GM12878 (cell line): Measurements from ENCODE around the gene URI1. TPM values are rescaled to one million over a fixed set of nuclear protein-coding genes. Genes with fewer than 3 reads are reported as not detected.

Experiments used
- ATAC-seq: fragments of 200-7000 bp; cut with Tn5 transposase; 3 replicates; pipeline ENCODE4 v1.9.1; 2020; ENCODE audit warnings: mild to moderate bottlenecking, moderate library complexity
- BruUV-seq: library from RNA; stranded (reverse); fragments of 400-500 nt; replicated peaks from 2 replicates; lab custom pipeline; 2021; lab: Mats Ljungman, UMichigan
- CTCF ChIA-PET: fragments of 300-600 bp; sonication (Branson Sonifier 250); formaldehyde crosslinking; extraction: SDS; loops from one replicate; lab custom pipeline; 2021; ENCODE audit warnings: inconsistent platforms; lab: Yijun Ruan, JAX
- POLR2A ChIA-PET: fragments of 350-600 bp; formaldehyde crosslinking; extraction: SDS; loops from one replicate; lab custom pipeline; 2021; ENCODE audit warnings: inconsistent platforms; lab: Charles Lee
- RAD21 ChIA-PET: fragments of 300-600 bp; sonication (Branson Sonifier 250); formaldehyde crosslinking; loops from one replicate; lab custom pipeline; 2023; ENCODE audit warnings: antibody characterized with exemption; ENCODE audit not compliant: unreplicated experiment; lab: Charles Lee
- SMC1A ChIA-PET: fragments of 300-600 bp; sonication (Branson Sonifier 250); formaldehyde crosslinking; loops from one replicate; lab custom pipeline; 2023; ENCODE audit not compliant: unreplicated experiment, uncharacterized antibody; lab: Charles Lee
- DNase-seq: peaks from one replicate; pipeline ENCODE4 v3.0.0-alpha.2; 2011; ENCODE audit warnings: low read depth, low spot score
- FAIRE-seq: peaks from 3 replicates; lab custom pipeline; 2011; peaks lifted over from hg19 to GRCh38; lab: Jason Lieb, UNC
- H2AFZ ChIP-seq: 2 replicates; pipeline ENCODE4 v1.6.0; 2011; ENCODE audit warnings: low read depth, low read length, control low read depth; ENCODE audit not compliant: control insufficient read depth
- H3K27ac ChIP-seq: 2 replicates; pipeline ENCODE4 v1.5.1; 2011; ENCODE audit warnings: control low read depth; ENCODE audit not compliant: control insufficient read depth, insufficient read depth
- H3K27me3 ChIP-seq, 2 experiments: replicated peaks in 1 of 2; 2 replicates each; pipeline versions ENCODE4 v1.6.0 to v1.6.1; 2011; ENCODE audit warnings: low read length in 1 of 2; ENCODE audit not compliant: control insufficient read depth in 2 of 2, insufficient read depth in 2 of 2
- H3K36me3 ChIP-seq, 2 experiments: 2 replicates each; pipeline ENCODE4 v1.5.1; 2011; ENCODE audit warnings: low read length in 1 of 2; ENCODE audit not compliant: control insufficient read depth in 2 of 2, insufficient read depth in 2 of 2
- H3K4me1 ChIP-seq: 2 replicates; pipeline ENCODE4 v1.6.1; 2011; ENCODE audit warnings: mild to moderate bottlenecking, low read length, moderate library complexity, mixed read lengths; ENCODE audit not compliant: control insufficient read depth, insufficient read depth
- H3K4me2 ChIP-seq: 2 replicates; pipeline ENCODE4 v1.6.0; 2011; ENCODE audit warnings: control low read depth; ENCODE audit not compliant: control insufficient read depth, insufficient read depth
- H3K4me3 ChIP-seq: fragments of 200-600 bp; sonication (generic); 2 replicates; pipeline ENCODE4 v1.5.1; 2016
- H3K79me2 ChIP-seq: 2 replicates; pipeline ENCODE4 v1.6.0; 2011; ENCODE audit warnings: low read length; ENCODE audit not compliant: control insufficient read depth, insufficient read depth
- H3K9ac ChIP-seq: 2 replicates; pipeline ENCODE4 v1.8.0; 2011; ENCODE audit warnings: low read length, control low read depth, mixed read lengths; ENCODE audit not compliant: control insufficient read depth, insufficient read depth
- H3K9me3 ChIP-seq: replicated peaks from 3 replicates; pipeline ENCODE4 v1.5.1; 2011; ENCODE audit warnings: mild to moderate bottlenecking, low read length; ENCODE audit not compliant: control insufficient read depth, insufficient read depth
- H4K20me1 ChIP-seq: 2 replicates; pipeline ENCODE4 v1.6.0; 2011; ENCODE audit not compliant: control insufficient read depth, insufficient read depth
- BRCA1 ChIP-seq: IDR thresholded peaks from 2 replicates; pipeline ENCODE4 v1.6.1; 2011; ENCODE audit warnings: low read depth, low read length, improper control_type of control experiment
- HDAC2 ChIP-seq: fragments of 200-600 bp; sonication (generic); IDR thresholded peaks from 2 replicates; pipeline ENCODE4 v1.6.1; 2017
- SUPT20H ChIP-seq: IDR thresholded peaks from 2 replicates; pipeline ENCODE4 v1.6.1; 2011; ENCODE audit warnings: low read depth, mild to moderate bottlenecking, low read length, moderate library complexity, borderline replicate concordance; ENCODE audit not compliant: control insufficient read depth
- TAF1 ChIP-seq: IDR thresholded peaks from 2 replicates; pipeline ENCODE4 v1.6.1; 2011; ENCODE audit warnings: mild to moderate bottlenecking, low read depth, low read length, borderline replicate concordance
- TBL1XR1 ChIP-seq: IDR thresholded peaks from 2 replicates; pipeline ENCODE4 v1.6.1; 2012; ENCODE audit warnings: low read depth, low read length, improper control_type of control experiment
- ZNF384 ChIP-seq: IDR thresholded peaks from 2 replicates; pipeline ENCODE4 v1.6.1; 2012; ENCODE audit warnings: low read depth, mild to moderate bottlenecking, low read length, improper control_type of control experiment, borderline replicate concordance
- WGBS: methylation state at CpG from one replicate; pipeline ENCODE4 v1.1.6; 2016; ENCODE audit warnings: low lambda C conversion rate; ENCODE audit not compliant: insufficient replicate concordance, insufficient coverage; ENCODE audit errors: missing lambda C conversion rate; 5-methylcytosine and 5-hydroxymethylcytosine counted together
- in situ Hi-C: fragments of 300-500 bp; cut with MboI; formaldehyde crosslinking; loops from 9 replicates; pipeline ENCODE4 v1.14.3; 2018; ENCODE audit warnings: mixed read lengths
- intact Hi-C: fragments of 100-400 bp; cut with micrococcal nuclease; formaldehyde crosslinking; loops from one replicate; pipeline ENCODE4 v1.14.2; 2022; ENCODE audit not compliant: unreplicated experiment
- polyA plus RNA-seq, 11 experiments: library from polyadenylated mRNA; depleted of rRNA in 4 of 11; unstranded in 6 of 11; stranded (reverse) in 5 of 11; fragments of >200 nt; fragmentation: Nextera tagmentation in 4 of 11; fragmentation: Illumina TruSeq in 1 of 11; extraction: Ambion mirVana in 4 of 11; extraction: Trizol in 1 of 11; gene quantifications; 1 replicate in 1 of 11; 2 replicates in 10 of 11; pipeline versions ENCODE4 v1.2.1 to v1.2.3, GENCODE V29; 2011 to 2016; ENCODE audit warnings: inconsistent platforms in 2 of 11, missing spikeins in 2 of 11, low read depth in 1 of 11
- total RNA-seq, 4 experiments: library from RNA; depleted of rRNA in 3 of 4; stranded (reverse); fragments of >200 nt in 3 of 4; fragmentation: Illumina TruSeq in 1 of 4; extraction: Trizol in 1 of 4; gene quantifications; 2 replicates each; pipeline versions ENCODE4 v1.2.1 to v1.2.3, GENCODE V29; 2013 to 2021
- TF ChIP-seq, protein P1 (sequence below): fragments of 450-650 bp; conservative IDR thresholded peaks from 2 replicates; pipeline ENCODE4 v1.6.1; 2017; ENCODE audit warnings: mild to moderate bottlenecking, moderate library complexity
- TF ChIP-seq, protein P2 (sequence below): fragments of 150-350 bp; IDR thresholded peaks from 2 replicates; pipeline ENCODE4 v1.6.1; 2016; ENCODE audit warnings: low read depth, low read length

The URI1 gene
- total and polyA plus RNA-seq, 10 of the 15 experiments (the other 5 are each of a cell fraction or from before 2014, with no cell fraction given) = 15.2 to 94.2 (median 47.9) TPM

DNA sequence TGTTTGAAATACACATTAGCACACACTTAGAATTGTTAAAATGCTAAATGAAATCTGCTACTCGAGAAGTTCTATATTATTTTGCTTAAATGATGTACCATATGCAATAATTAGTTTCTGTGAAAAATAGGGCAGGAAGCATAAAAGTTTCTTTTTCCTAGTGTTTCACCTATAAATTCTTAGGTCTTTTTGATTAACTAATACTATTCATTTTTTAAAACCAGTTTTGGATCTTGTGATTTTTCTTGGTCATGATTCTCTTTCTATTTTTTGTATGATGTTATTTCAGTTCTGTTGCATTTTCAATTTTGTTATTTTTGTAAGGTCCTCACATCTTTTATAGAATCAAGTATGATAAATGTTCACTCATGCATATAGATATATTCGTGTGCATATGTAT is 66.1 kb downstream of the URI1 start:
- no peaks in the 10 kb centered on the region for H3K27me3 ChIP-seq
- no peak overlapping the region for H3K9ac ChIP-seq
- peaks cover 2 to 23% of the 10 kb centered on the region in 2 experiments for H3K36me3 ChIP-seq
- POLR2A ChIA-PET = interaction anchor here (0.6 kb wide), 1 partner anchor 11 kb away, joined by 3 read pairs; no protein-coding TSS in a partner anchor
- H4K20me1 ChIP-seq = no peaks in the 10 kb centered on the region
- ATAC-seq = no peak
- no TSS peak for BruUV-seq
- CTCF ChIA-PET = no interaction called here
- in situ Hi-C loops (no loop called here), intact Hi-C loops (no loop called here)
- no peak for FAIRE-seq
- no peak overlapping the region for H3K27ac ChIP-seq
- SMC1A ChIA-PET = no interaction called here
- H3K9me3 ChIP-seq = no peaks in the 10 kb centered on the region
- RAD21 ChIA-PET = no interaction called here
- DNase-seq = no peak
- 79% methylated on average over 2 of the region's 2 CpGs for WGBS
- H3K4me1 ChIP-seq = no peaks in the 10 kb centered on the region
- TF ChIP-seq SUPT20H = no peak
- TF ChIP-seq, all 136 proteins: peak for 0
- Histone ChIP-seq H2AFZ (no peak overlapping the region), H3K79me2 (no peaks in the 10 kb centered on the region; the same call in 1 of the 2 replicates), H3K4me2 (no peak overlapping the region), H3K4me3 (no peak overlapping the region)

DNA sequence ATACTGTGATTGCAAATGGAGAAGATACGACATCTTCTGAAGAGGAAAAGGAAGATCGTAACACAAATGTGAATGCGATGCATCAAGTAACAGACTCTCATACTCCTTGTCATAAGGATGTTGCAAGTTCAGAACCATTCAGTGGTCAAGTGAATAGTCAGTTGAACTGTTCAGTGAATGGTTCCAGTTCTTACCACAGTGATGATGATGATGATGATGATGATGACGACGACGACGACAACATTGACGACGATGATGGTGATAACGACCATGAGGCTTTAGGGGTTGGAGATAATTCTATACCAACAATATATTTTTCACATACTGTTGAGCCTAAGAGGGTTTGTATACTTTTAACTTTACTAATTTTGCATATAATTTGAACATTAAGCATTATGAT is 67.0 kb downstream of the URI1 start:
- intact Hi-C loops (no loop called here), in situ Hi-C loops (no loop called here)
- Histone ChIP-seq H3K27me3 (no peaks in the 10 kb centered on the region), H2AFZ (no peak overlapping the region), H3K79me2 (no peaks in the 10 kb centered on the region; the same call in 1 of the 2 replicates), H3K9ac (no peak overlapping the region), H3K36me3 (peaks cover 2 to 23% of the 10 kb centered on the region in 2 experiments), H4K20me1 (no peaks in the 10 kb centered on the region), H3K27ac (no peak overlapping the region), H3K4me2 (no peak overlapping the region), H3K9me3 (no peaks in the 10 kb centered on the region), H3K4me1 (no peaks in the 10 kb centered on the region), H3K4me3 (no peak overlapping the region)
- CTCF ChIA-PET = no interaction called here
- 96% methylated on average over 10 of the region's 10 CpGs for WGBS
- TF ChIP-seq TBL1XR1 = no peak
- TF ChIP-seq, protein P1, sequence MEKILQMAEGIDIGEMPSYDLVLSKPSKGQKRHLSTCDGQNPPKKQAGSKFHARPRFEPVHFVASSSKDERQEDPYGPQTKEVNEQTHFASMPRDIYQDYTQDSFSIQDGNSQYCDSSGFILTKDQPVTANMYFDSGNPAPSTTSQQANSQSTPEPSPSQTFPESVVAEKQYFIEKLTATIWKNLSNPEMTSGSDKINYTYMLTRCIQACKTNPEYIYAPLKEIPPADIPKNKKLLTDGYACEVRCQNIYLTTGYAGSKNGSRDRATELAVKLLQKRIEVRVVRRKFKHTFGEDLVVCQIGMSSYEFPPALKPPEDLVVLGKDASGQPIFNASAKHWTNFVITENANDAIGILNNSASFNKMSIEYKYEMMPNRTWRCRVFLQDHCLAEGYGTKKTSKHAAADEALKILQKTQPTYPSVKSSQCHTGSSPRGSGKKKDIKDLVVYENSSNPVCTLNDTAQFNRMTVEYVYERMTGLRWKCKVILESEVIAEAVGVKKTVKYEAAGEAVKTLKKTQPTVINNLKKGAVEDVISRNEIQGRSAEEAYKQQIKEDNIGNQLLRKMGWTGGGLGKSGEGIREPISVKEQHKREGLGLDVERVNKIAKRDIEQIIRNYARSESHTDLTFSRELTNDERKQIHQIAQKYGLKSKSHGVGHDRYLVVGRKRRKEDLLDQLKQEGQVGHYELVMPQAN = no peak
- TF ChIP-seq BRCA1 = no peak
- TF ChIP-seq, protein P2, sequence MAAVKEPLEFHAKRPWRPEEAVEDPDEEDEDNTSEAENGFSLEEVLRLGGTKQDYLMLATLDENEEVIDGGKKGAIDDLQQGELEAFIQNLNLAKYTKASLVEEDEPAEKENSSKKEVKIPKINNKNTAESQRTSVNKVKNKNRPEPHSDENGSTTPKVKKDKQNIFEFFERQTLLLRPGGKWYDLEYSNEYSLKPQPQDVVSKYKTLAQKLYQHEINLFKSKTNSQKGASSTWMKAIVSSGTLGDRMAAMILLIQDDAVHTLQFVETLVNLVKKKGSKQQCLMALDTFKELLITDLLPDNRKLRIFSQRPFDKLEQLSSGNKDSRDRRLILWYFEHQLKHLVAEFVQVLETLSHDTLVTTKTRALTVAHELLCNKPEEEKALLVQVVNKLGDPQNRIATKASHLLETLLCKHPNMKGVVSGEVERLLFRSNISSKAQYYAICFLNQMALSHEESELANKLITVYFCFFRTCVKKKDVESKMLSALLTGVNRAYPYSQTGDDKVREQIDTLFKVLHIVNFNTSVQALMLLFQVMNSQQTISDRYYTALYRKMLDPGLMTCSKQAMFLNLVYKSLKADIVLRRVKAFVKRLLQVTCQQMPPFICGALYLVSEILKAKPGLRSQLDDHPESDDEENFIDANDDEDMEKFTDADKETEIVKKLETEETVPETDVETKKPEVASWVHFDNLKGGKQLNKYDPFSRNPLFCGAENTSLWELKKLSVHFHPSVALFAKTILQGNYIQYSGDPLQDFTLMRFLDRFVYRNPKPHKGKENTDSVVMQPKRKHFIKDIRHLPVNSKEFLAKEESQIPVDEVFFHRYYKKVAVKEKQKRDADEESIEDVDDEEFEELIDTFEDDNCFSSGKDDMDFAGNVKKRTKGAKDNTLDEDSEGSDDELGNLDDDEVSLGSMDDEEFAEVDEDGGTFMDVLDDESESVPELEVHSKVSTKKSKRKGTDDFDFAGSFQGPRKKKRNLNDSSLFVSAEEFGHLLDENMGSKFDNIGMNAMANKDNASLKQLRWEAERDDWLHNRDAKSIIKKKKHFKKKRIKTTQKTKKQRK = no peak
- TF ChIP-seq TAF1 = no peak
- no peak for TF ChIP-seq ZNF384
- no peak for TF ChIP-seq HDAC2
- FAIRE-seq (no peak), DNase-seq (no peak), ATAC-seq (no peak)
- POLR2A ChIA-PET = no interaction called here
- SMC1A ChIA-PET = interaction anchor here (1.3 kb wide), 1 partner anchor 11 kb away, joined by 3 read pairs; no protein-coding TSS in a partner anchor
- RAD21 ChIA-PET = no interaction called here
- no TSS peak for BruUV-seq
